ENCODE data around the gene ARSJ.

ARSJ gene

GRCh38 chr4:113962719-113963265 lies 16.7 kb downstream of the ARSJ start:
- ChIA-PET CTCF (no interaction called here), POLR2A (ENCODE audit: low non-redundant PET) (no interaction called here)
- no peak overlapping the region for H3K27ac ChIP-seq
- TF ChIP-seq CTCF (conservative IDR thresholded peaks at IDR 0.05; ENCODE audit: low read depth): no peak
- DNase-seq (ENCODE audit: low spot score): no peak

GRCh38 chr4:113962016-113962347 lies 17.5 kb downstream of the ARSJ start:
- no peak overlapping the region for H3K27ac ChIP-seq
- POLR2A ChIA-PET (ENCODE audit: low non-redundant PET): no interaction called here
- no peak for TF ChIP-seq CTCF (conservative IDR thresholded peaks at IDR 0.05; ENCODE audit: low read depth)
- no peak for DNase-seq (ENCODE audit: low spot score)
- CTCF ChIA-PET: no interaction called here

- POLR2A ChIA-PET (ENCODE audit: low non-redundant PET): no interaction called here
- no peak overlapping the region for H3K27ac ChIP-seq
- no peak for TF ChIP-seq CTCF (conservative IDR thresholded peaks at IDR 0.05; ENCODE audit: low read depth)
- CTCF ChIA-PET: interaction anchor here (0.7 kb wide), 1 partner anchor 387 kb away, joined by 3 read pairs; no protein-coding TSS in a partner anchor
- DNase-seq (ENCODE audit: low spot score): no peak
Observed at GRCh38 chr4:113960684-113961321, 18.6 kb downstream of the ARSJ start.

- DNase-seq (ENCODE audit: low spot score): no peak
- CTCF ChIA-PET: interaction anchor here (0.7 kb wide), 1 partner anchor 182 kb away, joined by 3 read pairs; no protein-coding TSS in a partner anchor
- no peak for TF ChIP-seq CTCF (conservative IDR thresholded peaks at IDR 0.05; ENCODE audit: low read depth)
- POLR2A ChIA-PET (ENCODE audit: low non-redundant PET): interaction anchor here (0.6 kb wide), 1 partner anchor 46 kb away, joined by 3 read pairs; no protein-coding TSS in a partner anchor
- no peak overlapping the region for H3K27ac ChIP-seq
Observed at GRCh38 chr4:113959539-113959937, 19.9 kb downstream of the ARSJ start.

GRCh38 chr4:113958766-113959538 lies 20.5 kb downstream of the ARSJ start:
- TF ChIP-seq CTCF (conservative IDR thresholded peaks at IDR 0.05; ENCODE audit: low read depth): no peak
- H3K27ac ChIP-seq: no peak overlapping the region

GRCh38 chr4:113957956-113958355 lies 21.5 kb downstream of the ARSJ start:
- H3K27ac ChIP-seq: no peak overlapping the region
- ChIA-PET POLR2A (ENCODE audit: low non-redundant PET) (no interaction called here), CTCF (no interaction called here)
- no peak for TF ChIP-seq CTCF (conservative IDR thresholded peaks at IDR 0.05; ENCODE audit: low read depth)
- no peak for DNase-seq (ENCODE audit: low spot score)

More at GRCh38 chr4:113958766-113959538, 20.5 kb downstream of the ARSJ start:
- POLR2A ChIA-PET (ENCODE audit: low non-redundant PET): interaction anchor here (0.6 kb wide), 1 partner anchor 47 kb away, joined by 3 read pairs; no protein-coding TSS in a partner anchor
- DNase-seq (ENCODE audit: low spot score): peak; percentile 80
- CTCF ChIA-PET: no interaction called here
